Activated CD8-positive, alpha-beta memory T cell treated with anti-CD3 and anti-CD28 coated beads, Interleukin-2, amount 50 U/mL, for 4 hours (primary cell): ENCODE results near the gene PPM1H.
"Not testable (repeated sequence)": the region's sequence is repeated elsewhere in the genome, so short reads cannot be mapped to it uniquely, and the experiment has no call there.

Experiments used
- DNase-seq: peaks from one replicate; pipeline ENCODE4 v3.0.0-alpha.2; 2020

The PPM1H gene

GRCh38 chr12:62760341-62760740 lies 174.6 kb downstream of the PPM1H start:
- DNase-seq = not testable (repeated sequence)

- DNase-seq = no peak
Measured at GRCh38 chr12:62758216-62758615, 176.7 kb downstream of the PPM1H start.

GRCh38 chr12:62757048-62757447 lies 177.9 kb downstream of the PPM1H start:
- no peak for DNase-seq

- no peak for DNase-seq
Measured at GRCh38 chr12:62754706-62755105, 180.2 kb downstream of the PPM1H start.

- no peak for DNase-seq
Measured at GRCh38 chr12:62751810-62752155, 183.2 kb downstream of the PPM1H start.

GRCh38 chr12:62750941-62751809 lies 183.8 kb downstream of the PPM1H start:
- no peak for DNase-seq

- no peak for DNase-seq
Measured at GRCh38 chr12:62749586-62749985, 185.4 kb downstream of the PPM1H start.

- no peak for DNase-seq
Measured at GRCh38 chr12:62748941-62749468, 185.9 kb downstream of the PPM1H start.

- no peak for DNase-seq
Measured at GRCh38 chr12:62744551-62744950, 190.4 kb downstream of the PPM1H start.

GRCh38 chr12:62739266-62740015 lies 195.5 kb downstream of the PPM1H start:
- DNase-seq = no peak

GRCh38 chr12:62738616-62739015 lies 196.3 kb downstream of the PPM1H start:
- DNase-seq = no peak

- DNase-seq = no peak
Measured at GRCh38 chr12:62738105-62738504, 196.8 kb downstream of the PPM1H start.

GRCh38 chr12:62737615-62738014 lies 197.3 kb downstream of the PPM1H start:
- DNase-seq = no peak

- no peak for DNase-seq
Measured at GRCh38 chr12:62737188-62737587, 197.8 kb downstream of the PPM1H start.

GRCh38 chr12:62736596-62736995 lies 198.4 kb downstream of the PPM1H start:
- DNase-seq = no peak

- no peak for DNase-seq
Measured at GRCh38 chr12:62732861-62733427, 202.0 kb downstream of the PPM1H start.

- DNase-seq = no peak
Measured at GRCh38 chr12:62731055-62731820, 203.7 kb downstream of the PPM1H start.

- DNase-seq = no peak
Measured at GRCh38 chr12:62730649-62731048, 204.3 kb downstream of the PPM1H start.

- DNase-seq = not testable (repeated sequence)
Measured at GRCh38 chr12:62729579-62730544, 205.1 kb downstream of the PPM1H start.

- DNase-seq = no peak
Measured at GRCh38 chr12:62728741-62729140, 206.2 kb downstream of the PPM1H start.

GRCh38 chr12:62726471-62726980 lies 208.4 kb downstream of the PPM1H start:
- no peak for DNase-seq
